Choroid plexus epithelial cell (primary cell): ENCODE results near the gene ALAS1.

Source experiments
- DNase-seq: peaks from one replicate; pipeline ENCODE4 v3.0.0-alpha.2; 2010; ENCODE audit warnings: low read depth
- H3K4me3 ChIP-seq: 2 replicates; pipeline ENCODE4 v1.5.1; 2011; ENCODE audit warnings: low read depth, mild to moderate bottlenecking, control low read depth, low read length, moderate library complexity
- TF ChIP-seq, protein P1 (sequence below): conservative IDR thresholded peaks from 2 replicates; pipeline ENCODE4 v1.5.1; 2011; ENCODE audit warnings: low read depth, mild to moderate bottlenecking, control low read depth, inconsistent platforms, low read length, moderate library complexity

The ALAS1 gene

DNA sequence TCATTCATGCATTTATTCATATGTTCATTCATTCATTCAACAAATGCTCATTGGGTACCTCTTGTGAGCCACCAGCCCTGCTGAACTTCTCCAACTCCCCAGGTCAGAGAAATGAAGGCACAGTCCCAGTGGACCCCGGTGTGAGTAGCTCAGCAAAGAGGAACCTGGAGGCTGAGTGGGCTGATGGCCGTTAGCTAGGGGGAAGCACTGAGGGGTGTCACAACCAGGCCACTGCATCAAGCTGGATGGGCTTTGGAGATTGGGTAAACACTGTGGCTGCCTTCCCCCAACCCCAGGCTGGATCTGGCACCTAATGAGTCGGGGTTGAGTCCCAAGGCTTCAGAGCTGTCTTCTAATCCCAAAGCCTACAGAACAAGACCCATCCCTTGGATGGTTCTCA is 12.1 kb upstream of the ALAS1 start:
- no peak for DNase-seq
- H3K4me3 ChIP-seq, result no peak overlapping the region
- TF ChIP-seq, protein P1, sequence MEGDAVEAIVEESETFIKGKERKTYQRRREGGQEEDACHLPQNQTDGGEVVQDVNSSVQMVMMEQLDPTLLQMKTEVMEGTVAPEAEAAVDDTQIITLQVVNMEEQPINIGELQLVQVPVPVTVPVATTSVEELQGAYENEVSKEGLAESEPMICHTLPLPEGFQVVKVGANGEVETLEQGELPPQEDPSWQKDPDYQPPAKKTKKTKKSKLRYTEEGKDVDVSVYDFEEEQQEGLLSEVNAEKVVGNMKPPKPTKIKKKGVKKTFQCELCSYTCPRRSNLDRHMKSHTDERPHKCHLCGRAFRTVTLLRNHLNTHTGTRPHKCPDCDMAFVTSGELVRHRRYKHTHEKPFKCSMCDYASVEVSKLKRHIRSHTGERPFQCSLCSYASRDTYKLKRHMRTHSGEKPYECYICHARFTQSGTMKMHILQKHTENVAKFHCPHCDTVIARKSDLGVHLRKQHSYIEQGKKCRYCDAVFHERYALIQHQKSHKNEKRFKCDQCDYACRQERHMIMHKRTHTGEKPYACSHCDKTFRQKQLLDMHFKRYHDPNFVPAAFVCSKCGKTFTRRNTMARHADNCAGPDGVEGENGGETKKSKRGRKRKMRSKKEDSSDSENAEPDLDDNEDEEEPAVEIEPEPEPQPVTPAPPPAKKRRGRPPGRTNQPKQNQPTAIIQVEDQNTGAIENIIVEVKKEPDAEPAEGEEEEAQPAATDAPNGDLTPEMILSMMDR, result no peak

GRCh38 chr3:52186729-52187128 is 11.2 kb upstream of the ALAS1 start:
- TF ChIP-seq, protein P1, result no peak
- no peak for DNase-seq
- no peak overlapping the region for H3K4me3 ChIP-seq

DNA sequence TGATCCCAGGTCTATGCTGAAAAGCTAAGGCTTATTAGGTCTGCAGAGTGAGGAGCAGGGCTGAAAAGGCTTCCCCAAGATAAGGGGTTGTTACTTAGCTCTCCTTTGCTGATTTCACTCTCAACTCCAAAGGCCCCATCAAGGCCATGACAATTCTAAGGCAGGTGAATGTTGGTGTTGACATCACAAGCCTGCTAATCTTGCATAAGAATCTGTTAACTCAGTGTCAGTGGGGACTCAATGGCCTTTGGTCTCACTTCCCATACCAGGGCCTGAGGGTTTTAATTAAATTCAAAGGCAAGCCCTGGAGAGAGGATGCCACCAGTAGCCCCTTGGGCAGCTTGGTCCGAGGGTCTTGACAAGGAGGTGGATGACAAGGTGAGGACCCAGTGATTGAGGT is 9.4 kb upstream of the ALAS1 start:
- DNase-seq, result no peak
- H3K4me3 ChIP-seq, result no peak overlapping the region
- TF ChIP-seq, protein P1, result no peak

DNA sequence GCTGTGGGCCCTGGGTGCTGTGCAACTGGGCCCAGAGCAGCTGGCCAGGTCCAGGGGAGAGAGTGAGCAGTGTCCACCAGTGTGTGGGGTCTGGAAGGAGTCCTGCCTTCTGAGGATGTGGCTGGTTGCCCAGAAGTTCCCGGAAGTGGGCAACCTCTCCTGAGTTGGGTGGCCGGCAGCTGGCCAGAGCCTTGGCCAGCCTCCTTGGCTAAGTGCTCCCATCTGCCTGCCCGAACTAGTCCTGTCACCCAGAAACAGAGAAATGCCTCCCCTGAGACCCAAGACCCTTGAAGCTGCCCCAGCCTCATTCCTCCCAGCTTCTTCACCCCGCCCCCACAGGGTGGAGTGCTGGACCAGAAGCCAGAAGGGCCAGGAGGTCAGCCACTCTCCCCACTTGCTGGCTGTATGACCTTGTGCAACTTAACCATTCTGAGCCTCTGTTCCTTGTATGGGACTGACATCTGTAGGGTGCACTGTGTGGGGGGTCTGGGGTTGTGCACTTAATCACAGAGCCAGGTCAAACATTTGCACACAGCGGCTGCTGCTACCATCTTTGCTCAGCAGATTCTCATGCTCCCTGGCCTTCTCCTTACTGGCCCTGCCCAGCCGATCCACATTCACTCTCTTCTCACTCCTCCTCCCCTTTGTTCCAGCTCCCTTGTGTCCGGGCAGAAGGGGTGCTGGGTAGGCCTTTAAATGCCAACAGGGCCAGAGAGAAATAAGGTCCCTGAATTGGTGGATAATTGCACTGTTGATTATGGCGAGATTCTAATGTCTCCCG is 7.5 kb upstream of the ALAS1 start:
- H3K4me3 ChIP-seq, result no peak overlapping the region
- DNase-seq, result peak; percentile 31
- TF ChIP-seq, protein P1, result no peak

DNA sequence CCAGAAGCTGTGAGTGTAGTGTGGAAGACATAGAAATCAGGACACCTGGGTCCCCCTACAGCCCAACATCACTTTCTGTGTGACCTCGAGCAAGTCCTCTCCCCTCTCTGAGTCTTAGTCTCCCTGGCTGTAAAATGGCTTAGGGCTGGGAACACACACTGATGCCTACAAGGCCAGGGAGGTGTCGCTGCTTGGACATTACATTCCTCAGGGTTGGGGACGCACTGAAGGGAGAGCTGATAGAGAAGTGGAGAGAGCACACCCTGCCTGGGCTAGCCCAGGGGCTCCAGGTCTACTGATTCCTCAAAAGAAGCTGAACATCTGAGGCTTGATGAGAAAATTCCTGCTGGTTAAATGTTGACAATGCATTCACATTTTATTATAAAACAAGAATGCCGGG is 6.3 kb upstream of the ALAS1 start:
- H3K4me3 ChIP-seq, result no peak overlapping the region
- TF ChIP-seq, protein P1, result no peak
- no peak for DNase-seq

DNA sequence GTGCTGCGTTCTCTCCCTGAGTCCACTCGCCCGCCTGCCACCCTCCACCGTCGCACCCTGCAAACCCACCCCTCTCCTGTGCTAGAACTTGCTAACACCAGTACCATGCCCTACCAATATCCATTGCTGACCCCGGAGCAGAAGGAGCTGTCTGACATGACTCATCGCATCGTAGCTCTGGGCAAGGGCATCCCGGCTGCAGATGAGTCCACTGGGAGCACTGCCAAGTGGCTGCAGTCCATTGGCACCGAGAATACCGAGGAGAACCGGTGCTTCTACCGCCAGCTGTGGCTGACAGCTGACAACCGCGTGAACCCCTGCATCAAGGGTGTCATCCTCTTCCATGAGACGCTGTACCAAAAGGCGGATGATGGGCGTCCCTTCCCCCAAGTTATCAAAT is 4.9 kb upstream of the ALAS1 start:
- TF ChIP-seq, protein P1, result no peak
- no peak overlapping the region for H3K4me3 ChIP-seq
- peak; percentile 16 for DNase-seq
